NCI-H2227 (cell line): ENCODE data around the gene VOPP1.
A peak's percentile ranks its signal among the peaks of the same experiment; 100 is the strongest.
"Not testable (repeated sequence)": the region's sequence is repeated elsewhere in the genome, so short reads cannot be mapped to it uniquely, and the experiment has no call there.

Experiments
- DNase-seq: peaks from one replicate; lab custom pipeline; 2025; ENCODE audit not compliant: unreplicated experiment; lab: John Stamatoyannopoulos, UW

Gene VOPP1

DNA sequence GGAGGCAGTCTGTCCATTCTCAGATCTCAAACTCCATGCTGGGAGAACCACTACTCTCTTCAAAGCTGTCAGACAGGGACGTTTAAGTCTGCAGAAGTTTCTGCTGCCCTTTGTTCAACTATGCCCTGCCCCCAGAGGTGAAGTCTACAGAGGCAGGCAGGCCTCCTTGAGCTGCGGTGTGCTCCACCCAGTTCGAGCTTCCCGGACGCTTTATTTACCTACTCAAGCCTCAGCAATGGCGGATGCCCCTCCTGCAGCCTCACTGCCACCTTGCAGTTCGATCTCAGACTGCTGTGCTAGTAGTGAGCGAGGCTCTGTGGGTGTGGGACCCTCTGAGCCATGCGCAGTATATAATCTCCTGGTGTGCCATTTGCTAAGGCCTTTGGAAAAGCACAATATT is 10.4 kb upstream of the VOPP1 start:
- not testable (repeated sequence) for DNase-seq

DNA sequence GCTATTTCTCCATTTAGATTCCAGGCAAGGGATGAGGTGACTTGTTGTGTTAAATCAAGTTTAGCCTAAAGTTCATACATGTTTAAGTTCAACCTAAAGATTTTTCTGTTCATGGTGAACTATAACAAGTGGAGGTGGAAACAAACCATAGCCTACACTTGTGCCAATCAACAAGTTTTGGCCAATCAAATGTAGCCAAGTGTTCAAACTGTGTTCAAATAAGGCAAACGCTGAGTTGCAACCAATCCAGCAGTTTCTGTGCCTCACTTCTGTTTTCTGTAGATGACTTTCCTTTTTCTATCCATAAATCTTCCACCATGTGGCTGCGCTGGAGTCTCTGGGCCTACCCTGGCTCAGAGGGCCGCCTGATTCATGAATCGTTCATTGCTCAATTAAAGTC is 4.5 kb upstream of the VOPP1 start:
- DNase-seq, result no peak

- DNase-seq, result no peak
These were observed 3.4 kb upstream of the VOPP1 start for GRCh38 chr7:55575733-55576132.

- DNase-seq, result no peak
These were observed 2.8 kb upstream of the VOPP1 start for GRCh38 chr7:55575098-55575497.

- no peak for DNase-seq
These were observed 1.9 kb upstream of the VOPP1 start for GRCh38 chr7:55574051-55574717.

GRCh38 chr7:55573234-55573900 is 1.1 kb upstream of the VOPP1 start:
- no peak for DNase-seq

GRCh38 chr7:55571511-55572377 is 558 bp downstream of the VOPP1 start:
- peak; percentile 60 for DNase-seq

GRCh38 chr7:55570939-55571338 is 1.4 kb downstream of the VOPP1 start:
- no peak for DNase-seq

- DNase-seq, result no peak
These were observed 2.0 kb downstream of the VOPP1 start for GRCh38 chr7:55570218-55570873.

DNA sequence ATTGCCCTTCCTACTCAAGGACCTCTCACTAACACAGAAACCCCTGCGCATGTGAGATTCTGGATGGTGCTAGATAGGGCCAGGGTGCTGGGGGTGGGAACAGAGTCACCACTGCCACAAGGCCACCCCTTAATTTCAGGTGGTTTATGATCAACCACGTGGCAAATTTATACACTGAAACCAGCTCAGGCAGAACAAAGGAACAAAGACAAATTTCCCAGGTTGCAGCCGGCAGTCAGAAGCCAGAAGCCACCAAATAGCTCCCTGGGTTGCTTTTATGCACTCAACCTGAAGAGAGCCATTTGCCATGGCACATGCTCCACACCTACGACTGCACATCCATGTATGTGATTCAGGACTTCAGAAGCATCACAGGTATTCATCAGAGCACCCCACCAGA is 2.5 kb downstream of the VOPP1 start:
- no peak for DNase-seq

- DNase-seq, result no peak
These were observed 3.0 kb downstream of the VOPP1 start for GRCh38 chr7:55569269-55569663.

DNA sequence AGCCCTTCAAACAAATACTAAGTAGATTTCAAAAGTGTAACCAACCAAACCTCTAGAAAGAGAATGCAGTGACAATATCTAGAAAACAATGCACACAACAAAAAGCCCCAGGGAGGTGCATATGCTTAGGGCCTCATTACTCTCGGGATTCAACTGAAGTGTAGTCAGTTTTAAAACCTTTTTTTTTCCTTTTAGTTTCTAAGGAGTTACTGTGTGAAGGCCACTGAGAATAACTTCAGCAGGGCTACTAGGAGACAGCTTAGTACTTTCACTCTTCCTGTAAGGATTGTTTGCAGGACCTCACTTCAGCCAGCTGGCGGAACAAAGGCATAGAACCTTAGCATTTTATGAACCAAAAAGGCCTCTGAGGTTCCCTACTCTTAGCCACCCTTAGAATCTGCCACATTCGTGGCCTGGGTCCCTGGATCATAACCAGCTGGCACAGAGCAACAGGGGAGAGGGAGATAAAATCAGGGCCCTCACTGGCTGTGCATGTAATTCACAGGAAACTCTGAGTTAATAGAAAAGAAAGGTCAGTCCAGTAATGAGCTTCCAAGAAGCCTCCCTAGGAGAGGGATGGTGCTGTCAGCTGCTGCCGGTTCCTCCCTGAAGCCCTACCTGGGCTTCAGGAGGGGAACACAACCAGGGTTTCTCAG is 3.6 kb downstream of the VOPP1 start:
- no peak for DNase-seq

DNA sequence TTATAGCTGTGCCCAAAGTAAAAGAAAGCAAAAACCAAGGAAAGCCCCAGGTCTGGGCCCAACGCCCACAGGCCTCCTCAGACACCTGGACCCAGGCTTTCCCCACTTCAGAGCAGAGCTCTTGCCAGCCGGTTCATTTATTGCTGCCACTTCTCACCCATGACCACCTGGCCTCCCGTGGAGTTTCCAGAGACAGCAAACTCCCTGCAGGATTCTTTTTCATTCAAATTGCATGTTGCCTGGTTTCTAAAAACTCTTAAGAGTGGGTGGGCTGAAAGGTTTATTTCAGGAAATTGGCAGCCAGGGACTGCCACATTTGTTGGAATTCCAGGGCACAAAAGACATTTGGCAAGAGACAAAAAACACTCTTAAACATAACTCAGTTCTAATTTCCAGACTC is 4.7 kb downstream of the VOPP1 start:
- DNase-seq, result no peak

DNA sequence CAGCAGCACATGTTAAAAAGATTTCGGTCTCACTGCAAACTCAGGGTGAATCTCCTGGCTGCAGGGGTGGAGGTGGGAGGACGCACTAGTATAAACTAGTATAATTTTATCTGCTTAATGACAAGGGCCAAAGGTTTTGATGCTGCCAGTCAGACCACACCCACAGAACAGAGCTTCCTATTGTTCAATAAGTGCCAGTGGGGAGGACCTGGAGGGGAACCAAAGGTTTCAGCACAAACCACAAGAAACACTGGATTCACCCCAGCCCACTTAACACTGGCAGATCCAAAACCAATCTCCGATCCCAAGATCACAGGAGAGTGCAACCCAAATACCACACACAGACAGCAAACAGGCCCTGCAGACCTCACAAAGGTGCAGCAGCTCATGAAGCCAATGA is 6.6 kb downstream of the VOPP1 start:
- DNase-seq, result peak; percentile 14

DNA sequence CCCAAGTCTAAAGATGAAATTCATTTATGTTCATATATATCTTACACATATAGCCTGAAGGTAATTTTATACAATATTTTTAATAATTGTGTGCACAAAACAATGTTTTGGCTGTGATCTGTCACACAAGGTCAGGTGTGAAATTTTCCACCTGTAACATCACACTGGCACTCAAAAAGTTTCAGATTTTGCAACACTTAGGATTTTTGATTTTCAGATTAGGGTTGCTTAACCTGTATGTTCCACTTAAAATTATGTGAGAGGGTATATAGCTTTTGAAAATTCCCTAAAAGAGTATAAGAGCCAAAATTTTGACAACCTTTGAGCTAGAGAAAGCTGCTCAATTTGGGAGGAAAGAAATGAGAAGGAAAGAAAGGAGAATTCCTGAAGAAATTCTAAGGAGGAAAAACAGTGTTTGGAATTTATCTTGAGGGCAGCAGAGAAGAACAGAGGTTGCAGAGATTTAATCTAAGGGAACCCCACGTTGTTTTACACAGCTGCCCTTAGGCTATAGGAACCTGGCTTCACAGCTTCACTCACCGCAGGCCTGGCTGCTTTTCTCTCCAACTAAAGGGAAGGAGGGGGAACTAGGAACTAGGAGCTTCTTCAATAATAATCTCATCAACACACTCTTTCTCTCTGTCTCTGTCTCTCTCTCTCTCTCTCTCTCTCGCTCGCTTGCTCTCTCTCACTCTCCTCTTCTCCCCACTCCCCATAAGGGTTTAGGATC is 8.5 kb downstream of the VOPP1 start:
- no peak for DNase-seq

- DNase-seq, result no peak
These were observed 10.6 kb downstream of the VOPP1 start for GRCh38 chr7:55561690-55562089.

GRCh38 chr7:55558962-55559920 is 13.1 kb downstream of the VOPP1 start:
- DNase-seq, result no peak

GRCh38 chr7:55557666-55558188 is 14.6 kb downstream of the VOPP1 start:
- DNase-seq, result no peak

- no peak for DNase-seq
These were observed 15.8 kb downstream of the VOPP1 start for GRCh38 chr7:55556492-55556891.
